ENCODE data around the gene GTF3C4.
"Not testable (repeated sequence)": the region's sequence is repeated elsewhere in the genome, so short reads cannot be mapped to it uniquely, and the experiment has no call there.

Gene GTF3C4

GRCh38 chr9:132703336-132703735, 33.1 kb downstream of the GTF3C4 start:
- no peak for DNase-seq (ENCODE audit: low read depth)

DNA sequence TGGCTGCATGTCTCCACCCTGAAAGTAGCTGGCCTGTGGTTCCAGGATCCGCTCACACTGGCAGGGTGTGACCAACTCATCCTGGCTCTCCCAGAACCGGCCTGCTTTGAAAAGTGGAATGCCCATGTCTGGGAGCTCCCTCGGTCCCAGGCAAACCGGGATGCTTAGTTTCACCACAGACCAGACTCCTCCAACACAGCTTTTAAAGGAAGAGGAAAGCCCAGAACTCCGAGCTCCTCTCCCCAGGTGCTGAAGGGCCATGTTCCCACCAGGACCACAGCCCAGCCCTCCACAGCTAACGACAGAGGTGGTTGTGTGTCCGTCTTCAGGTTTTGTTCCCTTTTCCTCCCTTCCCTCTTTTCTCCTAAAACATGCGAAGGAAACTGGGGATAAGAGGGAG, 38.0 kb downstream of the GTF3C4 start:
- no peak for DNase-seq (ENCODE audit: low read depth)

DNA sequence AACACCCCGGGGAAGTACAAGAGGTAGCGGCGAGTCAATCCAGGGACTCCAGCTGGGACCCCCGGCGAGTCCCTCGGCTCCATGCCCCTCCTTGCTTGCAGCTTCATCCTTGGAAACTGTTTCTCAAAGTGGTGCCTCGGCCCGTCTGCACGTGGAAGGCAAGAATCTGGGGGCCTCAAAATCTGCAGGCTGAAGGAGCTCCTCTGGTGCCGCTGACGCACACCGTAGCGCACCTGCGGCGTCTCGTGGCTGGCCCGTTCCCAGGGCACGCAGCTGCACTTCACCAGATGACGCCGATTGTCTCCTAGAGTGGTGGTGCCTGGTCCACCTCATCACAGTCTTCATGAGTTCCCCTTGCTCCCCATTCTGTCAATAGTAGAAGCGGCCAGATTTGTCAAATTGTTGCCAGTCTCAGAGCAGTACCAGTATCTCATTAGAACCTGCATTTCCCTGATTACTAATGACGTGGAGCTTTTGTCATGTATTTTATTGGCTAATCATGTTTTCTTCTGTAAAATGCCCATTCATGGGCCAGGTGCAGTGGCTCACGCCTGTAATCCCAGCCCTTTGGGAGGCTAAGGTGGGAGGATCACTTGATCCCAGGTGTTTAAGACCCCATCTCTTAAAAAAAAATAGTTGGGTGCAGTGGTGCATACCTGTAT, 38.6 kb downstream of the GTF3C4 start:
- no peak for DNase-seq (ENCODE audit: low read depth)

GRCh38 chr9:132710333-132710732, 40.1 kb downstream of the GTF3C4 start:
- DNase-seq (ENCODE audit: low read depth): no peak

DNA sequence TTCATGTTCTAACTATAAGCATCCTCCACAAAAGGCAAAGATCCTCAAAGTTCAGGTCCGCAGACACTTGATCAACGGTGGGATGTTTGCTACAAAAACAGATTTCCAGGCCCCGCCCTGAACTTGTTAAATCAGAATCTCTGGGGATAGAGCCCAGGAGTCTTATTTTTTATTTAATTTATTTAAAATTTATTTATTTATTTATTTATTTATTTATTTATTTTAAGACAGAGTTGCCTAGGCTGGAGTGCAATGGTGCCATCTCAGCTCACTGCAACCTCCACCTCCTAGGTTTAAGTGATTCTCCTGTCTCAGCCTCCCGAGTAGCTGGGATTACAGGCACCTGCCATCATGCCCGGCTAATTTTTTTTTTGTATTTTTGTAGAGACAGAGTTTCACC, 40.9 kb downstream of the GTF3C4 start:
- DNase-seq (ENCODE audit: low read depth): not testable (repeated sequence)

- no peak for DNase-seq (ENCODE audit: low read depth)
Measured at GRCh38 chr9:132711846-132712245, 41.6 kb downstream of the GTF3C4 start.

DNA sequence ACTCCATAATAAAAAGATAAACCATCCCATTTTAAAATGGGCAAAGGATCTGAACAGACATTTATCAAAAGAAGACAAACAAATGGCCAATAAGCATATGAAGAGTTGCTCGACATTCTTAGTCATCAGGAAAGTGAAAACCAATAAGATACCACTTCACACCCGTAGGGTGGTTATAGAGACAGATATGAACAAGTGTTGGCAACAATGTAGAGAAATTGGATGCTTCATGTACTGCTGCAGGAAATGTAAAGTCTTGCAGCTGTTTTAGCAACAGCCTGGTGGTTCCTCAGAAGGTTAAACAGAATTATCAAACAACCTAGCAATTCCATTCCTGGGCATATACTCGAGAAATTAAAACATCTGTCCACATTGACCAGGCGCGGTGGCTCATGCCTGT, 42.5 kb downstream of the GTF3C4 start:
- no peak for DNase-seq (ENCODE audit: low read depth)

GRCh38 chr9:132716007-132716406, 45.7 kb downstream of the GTF3C4 start:
- no peak for DNase-seq (ENCODE audit: low read depth)

DNA sequence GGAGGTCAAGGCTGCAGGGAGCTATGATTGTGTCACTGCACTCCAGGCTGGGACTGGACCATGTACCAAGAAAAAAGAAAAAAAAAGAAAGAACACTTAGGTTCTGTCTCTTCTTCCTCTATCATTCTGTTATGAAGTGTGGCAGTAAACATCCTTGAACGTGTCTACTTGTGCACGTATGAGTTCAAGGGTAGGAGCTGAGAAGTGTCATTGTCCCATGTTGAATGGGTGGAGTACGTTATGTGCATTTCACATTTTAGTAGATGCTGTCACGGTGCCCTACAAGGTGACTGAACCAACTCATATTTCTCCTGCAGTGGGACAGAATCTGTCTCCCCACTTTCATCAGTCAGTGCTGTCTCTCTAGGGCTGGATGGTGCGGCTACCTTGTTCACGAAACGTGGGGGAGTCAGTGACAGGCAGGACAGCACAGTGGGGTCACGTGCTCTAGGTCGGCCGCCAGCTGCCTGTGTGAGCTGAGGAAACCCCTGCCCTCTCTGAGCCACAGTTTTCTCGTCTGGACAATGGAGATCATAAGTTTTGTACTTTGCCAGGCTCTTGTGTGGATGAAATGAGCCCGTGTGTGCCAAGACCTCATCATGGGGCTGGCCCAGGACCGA, 47.2 kb downstream of the GTF3C4 start:
- no peak for DNase-seq (ENCODE audit: low read depth)

DNA sequence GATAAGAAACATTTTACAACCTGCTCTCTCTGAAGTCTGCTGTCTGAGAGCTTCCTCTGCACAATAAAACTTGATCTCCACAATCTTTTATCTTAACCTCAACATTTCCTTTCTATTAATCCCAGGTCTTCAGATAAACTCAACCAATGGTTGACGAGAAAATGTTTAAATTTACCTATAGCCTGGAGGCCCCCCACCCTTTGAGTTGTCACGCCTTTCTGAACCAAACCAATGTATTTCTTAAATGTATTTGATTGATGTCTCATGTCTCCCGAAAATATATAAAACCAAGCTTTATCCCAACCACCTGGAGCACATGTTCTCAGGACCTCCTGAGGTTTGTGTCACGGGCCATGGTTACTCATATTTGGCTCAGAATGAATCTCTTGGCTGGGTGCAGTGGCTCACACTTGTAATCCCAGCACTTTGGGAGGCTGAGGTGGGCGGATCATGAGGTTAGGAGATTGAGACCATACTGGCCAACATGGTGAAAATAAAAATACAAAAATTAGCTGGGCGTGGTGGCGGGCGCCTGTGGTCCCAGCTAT, 48.2 kb downstream of the GTF3C4 start:
- DNase-seq (ENCODE audit: low read depth): not testable (repeated sequence)

DNA sequence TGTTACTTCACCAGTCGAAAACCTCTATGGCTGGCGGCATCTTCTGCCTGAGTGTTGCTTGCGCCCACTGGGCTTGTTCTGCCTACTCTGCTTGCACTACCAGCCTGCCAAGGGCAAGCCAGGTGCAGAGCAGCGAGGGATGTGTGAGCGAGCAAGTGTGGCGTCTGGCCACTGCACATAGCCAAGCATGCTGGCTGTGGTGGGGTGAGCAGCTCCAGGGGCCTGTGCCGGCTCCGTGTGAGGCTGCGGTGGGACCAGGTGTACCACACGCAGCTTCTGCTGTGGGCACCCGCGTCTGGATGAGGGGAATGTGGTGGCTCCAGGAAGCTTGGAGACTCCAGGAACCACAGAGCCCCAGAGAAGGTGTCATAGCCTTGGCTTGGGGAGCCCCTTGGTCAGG, 51.4 kb downstream of the GTF3C4 start:
- no peak for DNase-seq (ENCODE audit: low read depth)

DNA sequence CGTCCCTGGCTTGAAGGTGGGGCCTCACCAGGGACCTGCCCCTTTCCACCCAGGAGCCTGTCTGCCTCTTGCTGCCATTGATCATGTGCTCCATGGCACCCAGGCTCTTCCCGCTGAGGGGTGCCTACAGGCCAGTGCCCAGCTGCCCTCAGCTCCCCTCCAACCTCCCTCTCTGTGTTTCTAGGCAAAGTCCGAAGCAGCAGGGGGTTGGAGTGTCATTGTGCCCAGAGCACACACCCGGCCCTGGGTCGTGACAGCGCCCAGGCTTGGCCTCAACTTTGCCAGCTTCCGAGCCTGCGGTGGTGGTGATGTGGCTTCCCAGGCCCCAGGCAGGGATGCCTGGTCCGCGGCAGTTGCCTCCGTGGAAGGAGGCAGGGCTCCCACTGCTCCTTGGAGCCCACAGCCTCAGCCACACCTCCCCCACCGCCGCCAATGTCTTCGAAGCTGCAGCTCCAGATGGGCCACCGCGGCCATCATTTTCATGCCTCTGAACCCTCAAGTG, 52.4 kb downstream of the GTF3C4 start:
- DNase-seq (ENCODE audit: low read depth): no peak

- DNase-seq (ENCODE audit: low read depth): no peak
Measured at GRCh38 chr9:132723809-132724208, 53.5 kb downstream of the GTF3C4 start.

- no peak for DNase-seq (ENCODE audit: low read depth)
Measured at GRCh38 chr9:132725306-132725705, 55.0 kb downstream of the GTF3C4 start.

GRCh38 chr9:132726576-132727130, 56.4 kb downstream of the GTF3C4 start:
- no peak for DNase-seq (ENCODE audit: low read depth)

DNA sequence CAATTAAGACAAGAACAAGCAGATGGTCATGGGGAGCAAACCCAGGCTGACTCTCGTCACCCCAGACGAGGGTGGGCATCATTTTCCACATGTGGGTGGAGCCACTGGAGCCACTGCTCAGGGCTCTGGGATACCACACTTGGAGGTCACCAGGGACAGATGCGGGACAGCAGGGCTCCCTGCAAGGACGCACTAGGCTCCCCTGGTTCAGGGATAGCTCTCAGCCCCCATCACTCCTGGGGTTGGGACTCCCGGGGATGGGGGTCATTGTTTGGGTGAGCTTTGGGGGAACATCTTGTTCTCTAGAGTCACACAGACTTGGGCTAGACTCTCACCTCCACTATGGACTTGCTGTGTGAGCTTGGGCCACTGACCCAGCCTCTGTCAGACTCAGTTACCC, 57.8 kb downstream of the GTF3C4 start:
- no peak for DNase-seq (ENCODE audit: low read depth)

GRCh38 chr9:132728497-132728896, 58.2 kb downstream of the GTF3C4 start:
- no peak for DNase-seq (ENCODE audit: low read depth)

GRCh38 chr9:132729235-132729890, 59.1 kb downstream of the GTF3C4 start:
- DNase-seq (ENCODE audit: low read depth): no peak

- no peak for DNase-seq (ENCODE audit: low read depth)
Measured at GRCh38 chr9:132730054-132731033, 60.1 kb downstream of the GTF3C4 start.

GRCh38 chr9:132731230-132731629, 61.0 kb downstream of the GTF3C4 start:
- no peak for DNase-seq (ENCODE audit: low read depth)
